ENCODE results near the gene STC2. TPM values are rescaled to one million over a fixed set of nuclear protein-coding genes. Genes with fewer than 3 reads are reported as not detected.

Gene STC2
- total RNA-seq, 1 experiment from 2014 or later, result 99.9 TPM

DNA sequence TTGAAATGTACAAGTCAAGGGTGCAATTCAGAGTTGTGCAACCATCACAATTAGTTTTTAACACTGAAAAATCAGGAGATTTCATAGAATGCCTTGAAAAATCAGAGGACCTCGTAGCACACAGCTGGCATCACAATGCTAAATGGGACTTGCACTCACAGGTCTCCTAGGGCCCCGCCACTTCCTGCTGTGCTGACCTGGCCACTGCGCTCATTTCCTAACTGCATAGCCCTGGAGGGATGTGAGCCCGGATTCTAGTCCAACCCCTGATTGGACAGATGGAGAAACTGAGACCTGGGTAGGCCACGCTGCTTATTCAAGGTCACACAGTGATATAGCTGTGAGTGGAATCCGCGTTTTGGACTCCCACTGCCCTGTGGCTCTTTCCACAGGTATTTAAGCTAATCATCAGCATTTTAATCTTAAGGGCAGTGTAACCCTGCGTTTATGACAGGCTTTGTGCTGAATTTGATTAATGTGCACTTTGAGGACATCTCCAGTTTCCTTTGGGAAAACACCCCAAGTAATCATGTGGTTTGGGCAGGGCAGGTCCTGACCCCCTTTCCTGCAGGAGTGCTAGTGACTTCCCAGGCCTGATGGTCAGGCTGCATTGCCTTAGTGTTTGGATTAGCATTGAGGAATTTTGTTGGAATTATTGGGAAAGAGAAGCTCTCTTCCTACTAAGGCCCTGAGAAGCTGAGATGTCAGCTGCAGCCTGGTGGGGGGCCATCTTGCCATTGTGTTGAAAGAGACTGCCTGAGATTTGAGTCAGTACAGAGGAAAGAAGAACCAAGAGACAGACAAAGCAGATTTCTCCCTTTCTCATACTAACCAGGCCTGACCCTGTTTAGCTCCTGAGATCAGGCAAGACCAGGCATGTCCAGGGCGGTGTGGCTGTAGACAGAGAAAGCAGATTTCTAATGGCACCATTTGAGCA, 36.2 kb downstream of the STC2 start:
- Histone ChIP-seq H3K27ac (ENCODE audit: low read length) (no peak overlapping the region), H2AFZ (ENCODE audit: low read length) (no peak overlapping the region), H3K4me1 (ENCODE audit: insufficient read depth, low read length) (peaks cover 6% of the 10 kb centered on the region; the same call in 1 of the 2 replicates), H3K4me3 (ENCODE audit: low read length) (no peak overlapping the region), H3K9me2 (replicated peaks; ENCODE audit: low read length) (no peaks in the 10 kb centered on the region), H3K9me3 (ENCODE audit: low read length) (no peaks in the 10 kb centered on the region), H3K79me2 (ENCODE audit: low read length) (no peaks in the 10 kb centered on the region), H3K27me3 (ENCODE audit: low read length) (no peaks in the 10 kb centered on the region), H4K20me1 (ENCODE audit: low read length) (no peaks in the 10 kb centered on the region), H3K9ac (ENCODE audit: low read length) (no peak overlapping the region), H3K36me3 (ENCODE audit: low read depth, low read length) (no peaks in the 10 kb centered on the region), H3K4me2 (ENCODE audit: low read length) (no peak overlapping the region), H3F3A (ENCODE audit: low read length, unreplicated experiment) (no peaks in the 10 kb centered on the region)
- DNase-seq, result no peak
- ChIA-PET POLR2A (ENCODE audit: unreplicated experiment) (no interaction called here), CTCF (no interaction called here)
- BruUV-seq (replicated peaks), result no TSS peak
- TF ChIP-seq EZH2phosphoT487 (IDR thresholded peaks at IDR 0.05; ENCODE audit: borderline replicate concordance, low read length), result no peak
- TF ChIP-seq, protein P1, sequence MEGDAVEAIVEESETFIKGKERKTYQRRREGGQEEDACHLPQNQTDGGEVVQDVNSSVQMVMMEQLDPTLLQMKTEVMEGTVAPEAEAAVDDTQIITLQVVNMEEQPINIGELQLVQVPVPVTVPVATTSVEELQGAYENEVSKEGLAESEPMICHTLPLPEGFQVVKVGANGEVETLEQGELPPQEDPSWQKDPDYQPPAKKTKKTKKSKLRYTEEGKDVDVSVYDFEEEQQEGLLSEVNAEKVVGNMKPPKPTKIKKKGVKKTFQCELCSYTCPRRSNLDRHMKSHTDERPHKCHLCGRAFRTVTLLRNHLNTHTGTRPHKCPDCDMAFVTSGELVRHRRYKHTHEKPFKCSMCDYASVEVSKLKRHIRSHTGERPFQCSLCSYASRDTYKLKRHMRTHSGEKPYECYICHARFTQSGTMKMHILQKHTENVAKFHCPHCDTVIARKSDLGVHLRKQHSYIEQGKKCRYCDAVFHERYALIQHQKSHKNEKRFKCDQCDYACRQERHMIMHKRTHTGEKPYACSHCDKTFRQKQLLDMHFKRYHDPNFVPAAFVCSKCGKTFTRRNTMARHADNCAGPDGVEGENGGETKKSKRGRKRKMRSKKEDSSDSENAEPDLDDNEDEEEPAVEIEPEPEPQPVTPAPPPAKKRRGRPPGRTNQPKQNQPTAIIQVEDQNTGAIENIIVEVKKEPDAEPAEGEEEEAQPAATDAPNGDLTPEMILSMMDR (conservative IDR thresholded peaks at IDR 0.05; ENCODE audit: low read depth, low read length), result no peak
- TF ChIP-seq EZH2 (IDR thresholded peaks at IDR 0.05; ENCODE audit: low read length, unreplicated experiment), result no peak
- ATAC-seq, result no peak
- intact Hi-C loops (cut with micrococcal nuclease), result loop anchor here (5.0 kb wide), 2 partner anchors 220 to 315 kb away; no protein-coding TSS in a partner anchor

DNA sequence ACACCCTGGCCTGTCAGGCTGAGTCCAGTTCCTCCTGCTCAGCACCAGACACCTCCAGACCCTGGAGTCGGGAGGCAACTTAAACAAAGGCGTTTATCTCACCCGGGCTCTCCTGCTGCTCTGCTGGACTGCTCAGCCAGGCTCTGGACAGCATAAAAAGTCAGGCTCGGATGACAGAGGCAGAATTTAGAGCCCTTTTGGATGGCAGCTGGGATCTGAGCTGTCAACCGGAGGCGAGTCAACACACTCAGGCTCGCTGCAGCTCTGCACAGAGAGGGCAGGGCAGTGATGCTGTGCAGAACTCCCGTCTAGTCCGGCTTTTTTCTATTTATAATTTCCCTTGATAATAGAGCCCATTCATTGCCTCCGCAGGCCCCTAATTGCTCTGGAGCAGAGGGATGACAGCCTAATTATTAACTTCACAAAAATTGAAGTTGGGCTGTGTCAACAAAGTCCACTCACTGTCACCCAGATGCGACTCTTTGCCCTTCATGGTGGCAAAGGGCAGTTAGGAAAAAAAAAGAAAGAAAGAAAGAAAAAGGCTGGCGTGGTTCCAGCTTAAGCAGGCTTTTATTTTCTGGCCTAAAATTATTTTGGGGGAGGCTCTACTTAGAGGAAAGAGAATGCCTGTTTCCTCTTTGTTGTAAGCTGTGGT, 37.6 kb downstream of the STC2 start:
- H2AFZ ChIP-seq (ENCODE audit: low read length), result no peak overlapping the region
- CTCF ChIA-PET, result interaction anchor here (1.4 kb wide), 1 partner anchor 41 kb away, joined by 3 read pairs; no protein-coding TSS in a partner anchor

More for the DNA sequence above, 37.6 kb downstream of the STC2 start:
- H3K9me3 ChIP-seq (ENCODE audit: low read length), result no peaks in the 10 kb centered on the region
- TF ChIP-seq EZH2 (IDR thresholded peaks at IDR 0.05; ENCODE audit: low read length, unreplicated experiment) (no peak), EZH2phosphoT487 (IDR thresholded peaks at IDR 0.05; ENCODE audit: borderline replicate concordance, low read length) (no peak)
- TF ChIP-seq, protein P1 (conservative IDR thresholded peaks at IDR 0.05; ENCODE audit: low read depth, low read length), result no peak
- intact Hi-C loops (cut with micrococcal nuclease), result loop anchor here (5.0 kb wide), 2 partner anchors 222 to 313 kb away; no protein-coding TSS in a partner anchor
- POLR2A ChIA-PET (ENCODE audit: unreplicated experiment), result interaction anchor here (0.6 kb wide), 1 partner anchor 25 kb away, joined by 6 read pairs; no protein-coding TSS in a partner anchor
- H3K27ac ChIP-seq (ENCODE audit: low read length), result no peak overlapping the region
- H3K27me3 ChIP-seq (ENCODE audit: low read length), result no peaks in the 10 kb centered on the region
- peaks cover 6% of the 10 kb centered on the region; the same call in 1 of the 2 replicates for H3K4me1 ChIP-seq (ENCODE audit: insufficient read depth, low read length)
- no peaks in the 10 kb centered on the region for H3K36me3 ChIP-seq (ENCODE audit: low read depth, low read length)
- H3F3A ChIP-seq (ENCODE audit: low read length, unreplicated experiment), result no peaks in the 10 kb centered on the region
- no peaks in the 10 kb centered on the region for H3K79me2 ChIP-seq (ENCODE audit: low read length)
- no peak overlapping the region for H3K9ac ChIP-seq (ENCODE audit: low read length)
- DNase-seq (no peak), ATAC-seq (no peak)
- no peak overlapping the region for H3K4me3 ChIP-seq (ENCODE audit: low read length)
- no TSS peak for BruUV-seq (replicated peaks)
- H4K20me1 ChIP-seq (ENCODE audit: low read length), result no peaks in the 10 kb centered on the region
- H3K4me2 ChIP-seq (ENCODE audit: low read length), result no peak overlapping the region
- no peaks in the 10 kb centered on the region for H3K9me2 ChIP-seq (replicated peaks; ENCODE audit: low read length)

All from PC-3 (cell line).